ENCODE data around the gene LCN2.
A peak's percentile ranks its signal among the peaks of the same experiment; 100 is the strongest.
"Not testable (repeated sequence)": the region's sequence is repeated elsewhere in the genome, so short reads cannot be mapped to it uniquely, and the experiment has no call there.

Gene LCN2

GRCh38 chr9:128178806-128179431 lies 29.7 kb downstream of the LCN2 start:
- no peak for DNase-seq (ENCODE audit: low read depth)
- TF ChIP-seq CTCF (conservative IDR thresholded peaks at IDR 0.05; ENCODE audit: low read length), result no peak
- H3K4me3 ChIP-seq (ENCODE audit: low read length), result no peak overlapping the region

GRCh38 chr9:128180001-128180400 lies 30.7 kb downstream of the LCN2 start:
- no peak overlapping the region for H3K4me3 ChIP-seq (ENCODE audit: low read length)
- no peak for DNase-seq (ENCODE audit: low read depth)
- no peak for TF ChIP-seq CTCF (conservative IDR thresholded peaks at IDR 0.05; ENCODE audit: low read length)

- TF ChIP-seq CTCF (conservative IDR thresholded peaks at IDR 0.05; ENCODE audit: low read length), result no peak
- no peak for DNase-seq (ENCODE audit: low read depth)
- no peak overlapping the region for H3K4me3 ChIP-seq (ENCODE audit: low read length)
These were observed 31.2 kb downstream of the LCN2 start for GRCh38 chr9:128180447-128180846.

- H3K4me3 ChIP-seq (ENCODE audit: low read length), result not testable (repeated sequence)
- DNase-seq (ENCODE audit: low read depth), result peak; percentile 50
- peak; percentile 50 for TF ChIP-seq CTCF (conservative IDR thresholded peaks at IDR 0.05; ENCODE audit: low read length)
These were observed 32.2 kb downstream of the LCN2 start for GRCh38 chr9:128181480-128181879.

- no peak overlapping the region for H3K4me3 ChIP-seq (ENCODE audit: low read length)
- no peak for DNase-seq (ENCODE audit: low read depth)
- TF ChIP-seq CTCF (conservative IDR thresholded peaks at IDR 0.05; ENCODE audit: low read length), result no peak
These were observed 33.8 kb downstream of the LCN2 start for GRCh38 chr9:128182893-128183588.

- DNase-seq (ENCODE audit: low read depth), result no peak
- TF ChIP-seq CTCF (conservative IDR thresholded peaks at IDR 0.05; ENCODE audit: low read length), result no peak
- H3K4me3 ChIP-seq (ENCODE audit: low read length), result no peak overlapping the region
These were observed 37.0 kb downstream of the LCN2 start for GRCh38 chr9:128185979-128186965.
